Adrenal gland (tissue), 5 donors: ENCODE results near the gene MAN1A1.

Experiments used
- POLR2A ChIP-seq, 2 donors: fragments of 450-650 bp; IDR thresholded peaks; one replicate each; pipeline ENCODE4 v1.6.1; 2017; ENCODE audit warnings: antibody characterized with exemption in 2 of 2, mild to moderate bottlenecking in 2 of 2, moderate library complexity in 1 of 2
- TF ChIP-seq, protein P1 (sequence below), 6 experiments: fragments of 450-650 bp in 4 of 6; fragments of 200-600 bp in 2 of 6; sonication (generic) in 1 of 6; IDR thresholded peaks; 1 replicate in 5 of 6; 2 replicates in 1 of 6; pipeline versions ENCODE4 v1.5.1 to v1.8.0; 2016 to 2021; ENCODE audit warnings: antibody characterized with exemption in 6 of 6, mild to moderate bottlenecking in 2 of 6, moderate library complexity in 1 of 6
- donor health status: DM: no; HTN: no; CAD: no.

DNA sequence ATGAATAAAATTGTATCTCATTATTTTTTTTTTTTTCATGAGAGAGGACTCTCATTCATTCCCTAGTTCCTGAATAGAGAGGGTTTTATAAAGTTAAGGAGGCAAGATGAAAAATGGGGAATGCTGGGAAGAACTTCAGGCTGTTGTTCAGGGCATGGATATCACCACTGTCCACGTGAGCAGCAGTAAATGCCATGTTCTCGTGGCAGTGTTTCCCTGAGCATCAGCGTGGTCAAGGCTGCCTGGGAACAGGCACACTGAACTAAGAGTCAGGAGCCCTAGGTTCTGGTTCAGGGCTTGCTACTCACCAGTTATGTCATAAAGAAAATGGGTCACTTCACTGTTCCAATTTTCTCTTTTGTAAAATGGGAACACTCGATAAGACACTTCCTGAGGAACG, 93.2 kb downstream of the MAN1A1 start:
- TF ChIP-seq, protein P1, sequence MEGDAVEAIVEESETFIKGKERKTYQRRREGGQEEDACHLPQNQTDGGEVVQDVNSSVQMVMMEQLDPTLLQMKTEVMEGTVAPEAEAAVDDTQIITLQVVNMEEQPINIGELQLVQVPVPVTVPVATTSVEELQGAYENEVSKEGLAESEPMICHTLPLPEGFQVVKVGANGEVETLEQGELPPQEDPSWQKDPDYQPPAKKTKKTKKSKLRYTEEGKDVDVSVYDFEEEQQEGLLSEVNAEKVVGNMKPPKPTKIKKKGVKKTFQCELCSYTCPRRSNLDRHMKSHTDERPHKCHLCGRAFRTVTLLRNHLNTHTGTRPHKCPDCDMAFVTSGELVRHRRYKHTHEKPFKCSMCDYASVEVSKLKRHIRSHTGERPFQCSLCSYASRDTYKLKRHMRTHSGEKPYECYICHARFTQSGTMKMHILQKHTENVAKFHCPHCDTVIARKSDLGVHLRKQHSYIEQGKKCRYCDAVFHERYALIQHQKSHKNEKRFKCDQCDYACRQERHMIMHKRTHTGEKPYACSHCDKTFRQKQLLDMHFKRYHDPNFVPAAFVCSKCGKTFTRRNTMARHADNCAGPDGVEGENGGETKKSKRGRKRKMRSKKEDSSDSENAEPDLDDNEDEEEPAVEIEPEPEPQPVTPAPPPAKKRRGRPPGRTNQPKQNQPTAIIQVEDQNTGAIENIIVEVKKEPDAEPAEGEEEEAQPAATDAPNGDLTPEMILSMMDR (IDR thresholded peaks at IDR 0.05): no peak
- no peak for TF ChIP-seq POLR2A (IDR thresholded peaks at IDR 0.05)
